HT-29 (cell line): ENCODE results near the gene SPATA2. TPM values are rescaled to one million over a fixed set of nuclear protein-coding genes. Genes with fewer than 3 reads are reported as not detected.

Experiments
- DNase-seq: peaks from one replicate; pipeline ENCODE4 v3.0.0-alpha.2; 2015; ENCODE audit warnings: low spot score
- total RNA-seq: library from RNA; depleted of rRNA; stranded (reverse); fragments of >200 nt; shearing (Covaris generic); gene quantifications from 2 replicates; pipeline ENCODE4 v1.2.3, GENCODE V29; 2014

Gene SPATA2
- total RNA-seq, 1 experiment from 2014 or later: 10.7 TPM

- DNase-seq: no peak
These were observed 20.4 kb upstream of the SPATA2 start for GRCh38 chr20:49935746-49936152.

DNA sequence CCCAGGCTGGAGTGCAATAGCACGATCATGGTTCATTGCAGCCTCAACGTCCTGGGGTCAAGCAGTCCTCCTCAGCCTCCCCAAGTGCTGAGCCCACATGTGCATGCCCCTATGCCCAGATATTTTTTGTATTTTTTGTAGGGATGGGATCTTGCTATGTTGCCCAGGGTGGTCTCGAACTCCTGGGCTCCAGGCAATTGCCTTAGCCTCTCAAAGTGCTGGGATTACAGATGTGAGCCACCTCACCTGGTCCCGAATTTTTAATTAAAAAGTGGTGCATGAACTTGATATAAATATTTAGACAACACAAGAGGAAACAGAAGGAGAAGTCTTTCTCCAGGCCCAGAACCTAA lies 13.8 kb upstream of the SPATA2 start:
- DNase-seq: no peak

- peak; percentile 97 for DNase-seq
These were observed 13.2 kb upstream of the SPATA2 start for GRCh38 chr20:49928411-49929141.

DNA sequence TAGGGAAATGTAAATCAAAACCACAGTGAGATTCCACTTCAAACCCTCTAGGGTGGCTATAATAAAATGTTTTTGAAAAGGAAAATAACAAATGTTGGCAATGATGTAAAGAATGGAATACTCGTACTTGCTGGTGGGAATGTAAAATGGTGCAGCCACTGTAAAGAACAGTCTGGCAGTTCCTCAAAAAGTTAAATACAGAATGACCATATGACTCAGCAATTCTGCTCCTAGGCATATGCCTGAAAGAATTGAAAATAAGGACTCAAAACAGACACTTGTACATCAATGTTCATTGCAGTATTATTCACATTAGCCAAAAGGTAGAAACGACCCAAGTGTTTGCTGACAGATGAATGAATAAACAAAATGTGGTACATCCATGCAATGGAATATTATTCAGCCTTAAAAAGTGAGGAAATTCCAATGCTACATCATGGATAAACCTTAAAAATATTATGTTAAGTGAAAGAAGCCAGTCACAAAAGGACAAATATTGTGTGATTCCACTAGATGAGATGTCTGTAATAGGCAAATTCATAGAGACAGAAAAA lies 10.6 kb upstream of the SPATA2 start:
- DNase-seq: no peak

DNA sequence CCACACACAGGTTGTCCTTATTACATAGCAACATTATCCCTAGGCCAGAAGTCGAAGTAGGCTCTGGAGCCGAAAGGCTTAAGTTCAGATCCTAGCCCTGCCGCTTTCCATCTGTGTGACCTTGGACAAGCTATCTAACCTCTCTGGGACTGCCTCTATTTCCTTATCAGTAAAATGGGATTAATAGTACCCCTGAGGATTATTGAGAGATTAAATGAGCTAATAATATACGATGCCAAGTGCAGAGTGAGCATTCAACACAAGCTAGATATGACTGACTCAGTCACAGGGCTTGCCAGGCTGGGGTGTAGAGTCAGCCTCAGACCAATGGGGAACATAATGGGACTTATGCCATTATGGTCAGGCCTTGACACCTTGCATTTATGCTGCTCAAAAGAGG lies 8.9 kb upstream of the SPATA2 start:
- no peak for DNase-seq

GRCh38 chr20:49919461-49919860 lies 4.1 kb upstream of the SPATA2 start:
- no peak for DNase-seq

DNA sequence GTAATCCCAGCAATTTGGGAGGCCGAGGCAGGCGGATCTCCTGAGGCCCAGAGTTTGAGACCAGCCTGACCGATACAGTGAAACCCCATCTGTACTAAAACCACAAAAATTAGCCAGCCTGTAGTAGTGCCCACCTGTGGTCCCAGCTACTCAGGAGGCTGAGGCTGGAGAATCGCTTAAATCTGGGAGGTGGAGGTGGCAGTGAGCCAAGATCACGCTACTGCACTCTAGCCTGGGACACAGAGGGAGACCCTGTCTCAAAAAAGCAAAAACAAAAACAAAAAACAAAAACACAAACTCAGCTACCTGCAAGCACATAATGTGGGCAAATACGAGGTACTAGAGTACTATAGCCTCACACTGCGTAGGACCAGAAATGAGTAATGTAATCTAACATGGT lies 3.7 kb upstream of the SPATA2 start:
- no peak for DNase-seq

DNA sequence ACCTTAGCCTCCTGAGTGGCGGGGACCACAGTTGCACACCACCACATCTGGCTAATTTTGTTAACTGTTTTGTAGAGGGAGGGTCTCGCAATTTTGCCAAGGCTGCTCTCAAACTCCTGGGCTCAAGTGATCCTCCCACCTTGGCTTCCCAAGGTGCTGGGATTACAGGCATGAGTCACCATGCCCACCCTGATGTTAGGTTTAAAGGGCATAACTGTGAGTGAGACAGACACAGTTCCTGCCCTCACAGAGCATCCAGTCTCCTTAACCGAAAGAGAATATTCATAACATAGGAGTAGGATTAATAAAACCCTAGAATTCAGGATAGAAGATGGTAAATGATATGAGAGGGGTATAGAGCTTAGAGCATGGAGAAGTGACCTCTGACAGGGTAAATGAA lies 3.1 kb upstream of the SPATA2 start:
- DNase-seq: no peak

DNA sequence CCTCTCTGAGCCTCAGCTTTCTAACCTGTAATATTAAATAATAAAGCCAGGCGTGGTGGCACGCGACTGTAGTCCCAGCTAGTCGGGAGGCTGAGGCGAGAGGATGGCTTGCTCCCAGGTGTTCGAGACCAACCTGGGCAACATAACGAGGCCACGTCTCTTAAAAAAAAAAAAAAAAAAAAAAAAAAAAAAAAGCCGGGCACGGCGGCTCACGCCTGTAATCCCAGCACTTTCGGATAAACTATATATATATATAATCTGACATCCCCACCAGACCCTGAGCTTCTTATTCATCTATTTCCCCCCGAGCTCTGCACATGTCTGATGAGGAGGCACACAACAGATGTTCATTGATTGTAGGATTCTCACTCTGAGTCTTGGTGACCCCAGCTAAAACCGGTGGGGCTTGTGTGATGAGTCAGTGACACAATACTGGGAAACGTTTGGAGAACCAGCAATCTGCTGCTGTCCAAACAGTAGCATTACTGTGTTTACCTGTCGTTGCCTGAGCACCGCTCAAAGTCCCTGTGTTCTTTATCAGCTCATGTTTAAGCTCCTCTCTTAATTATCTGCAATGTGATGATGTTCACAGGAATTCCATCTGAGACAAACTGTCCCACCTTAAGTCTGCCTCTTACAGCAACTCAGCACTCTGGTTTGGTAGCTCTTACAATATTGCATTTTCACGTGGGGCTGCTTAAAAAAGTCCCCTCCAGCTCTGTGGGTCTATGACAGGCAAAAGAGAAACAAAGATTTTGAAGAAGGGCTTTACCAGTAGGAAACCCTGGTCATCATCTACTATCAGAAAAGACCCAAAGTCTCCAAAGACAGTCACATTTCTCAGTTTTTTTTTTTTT lies 1.0 kb upstream of the SPATA2 start:
- peak; percentile 95 for DNase-seq

GRCh38 chr20:49915118-49915379 lies 280 bp downstream of the SPATA2 start:
- DNase-seq: no peak

GRCh38 chr20:49914310-49915117 lies 815 bp downstream of the SPATA2 start:
- DNase-seq: peak; percentile 67

GRCh38 chr20:49913399-49914047 lies 1.8 kb downstream of the SPATA2 start:
- no peak for DNase-seq

DNA sequence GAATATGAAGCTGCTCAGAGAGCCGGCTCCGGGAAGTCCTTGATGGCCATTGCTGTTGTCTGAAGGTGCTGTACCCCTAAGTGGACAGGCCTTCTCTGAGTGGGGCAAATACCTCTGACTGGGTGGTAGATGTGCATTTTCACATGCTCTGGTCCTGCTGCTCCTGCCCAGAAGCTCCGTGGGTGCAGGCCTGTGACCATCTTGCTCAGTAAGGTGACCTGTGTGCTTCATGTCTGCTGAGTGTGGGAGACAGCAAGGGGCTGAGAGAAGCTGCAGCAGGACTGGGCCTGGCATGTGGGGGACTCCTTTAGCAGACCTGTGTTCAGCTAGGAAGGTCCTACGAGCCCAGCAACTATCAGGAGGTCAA lies 5.0 kb downstream of the SPATA2 start:
- no peak for DNase-seq

DNA sequence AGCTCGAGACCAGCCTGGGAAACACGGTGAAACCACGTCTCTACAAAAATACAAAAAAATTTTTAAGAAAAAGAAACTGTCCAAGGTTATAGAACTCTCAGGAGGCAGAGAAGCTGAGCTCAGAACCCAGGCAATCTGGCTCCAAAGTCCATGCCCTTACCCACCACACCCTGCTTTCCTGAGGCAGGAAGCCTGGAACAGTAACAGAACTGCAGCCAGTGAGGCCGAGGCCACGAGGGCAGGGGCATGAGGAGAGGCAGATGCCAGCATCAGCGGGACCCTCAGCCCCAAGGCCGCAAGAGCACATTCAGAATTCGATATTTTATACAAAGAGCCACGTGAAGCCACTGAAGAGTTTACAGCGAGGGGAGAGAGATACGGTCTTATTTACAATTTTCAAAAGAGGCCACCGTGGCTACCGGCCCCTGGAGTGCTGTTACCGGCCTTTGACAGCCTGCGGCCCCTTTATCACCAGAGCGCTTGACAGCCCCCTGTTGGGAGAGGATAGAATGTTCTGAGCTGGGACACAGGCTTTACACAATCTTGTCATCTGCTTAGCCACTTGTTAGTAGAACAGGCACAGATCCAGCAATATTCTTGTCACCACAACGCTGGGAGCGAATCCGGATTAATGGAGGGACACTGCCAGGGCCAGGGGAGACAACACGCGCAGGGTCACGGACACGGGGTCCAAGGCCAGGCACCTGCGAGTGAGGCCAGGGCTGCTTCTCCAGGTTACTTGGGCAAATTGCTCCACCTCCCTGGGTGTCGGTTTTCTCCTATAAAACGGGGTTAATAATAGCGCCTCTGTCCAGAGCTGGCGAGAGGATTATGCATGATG lies 5.6 kb downstream of the SPATA2 start:
- DNase-seq: no peak

- DNase-seq: no peak
These were observed 7.1 kb downstream of the SPATA2 start for GRCh38 chr20:49908258-49908565.

GRCh38 chr20:49907405-49908257 lies 7.7 kb downstream of the SPATA2 start:
- DNase-seq: no peak

- DNase-seq: no peak
These were observed 8.6 kb downstream of the SPATA2 start for GRCh38 chr20:49906615-49907154.

DNA sequence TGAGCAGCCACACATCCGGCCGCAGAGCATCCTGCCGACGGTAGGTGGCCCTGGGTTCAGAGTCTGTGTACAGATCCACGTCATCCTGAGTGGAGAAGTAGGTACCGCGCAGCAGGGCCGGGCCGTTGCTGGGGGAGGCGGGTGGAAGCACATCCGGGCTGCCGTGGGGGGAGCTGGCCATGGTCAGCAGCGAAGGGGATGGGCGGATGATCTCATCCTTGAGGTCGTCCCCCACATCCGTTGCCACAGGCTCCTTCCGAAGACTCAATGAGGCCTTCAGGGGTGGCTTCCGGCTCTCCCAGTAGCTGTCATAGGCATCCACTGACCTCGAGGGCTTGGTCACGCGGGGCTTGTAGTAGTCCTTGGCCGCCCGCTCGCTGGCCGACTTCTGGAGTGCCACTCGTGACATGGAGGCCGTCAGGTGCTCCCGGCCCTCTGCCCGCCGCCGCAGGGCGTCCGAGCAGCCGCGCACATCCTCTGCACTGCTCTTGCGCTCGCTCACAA lies 9.2 kb downstream of the SPATA2 start:
- no peak for DNase-seq

DNA sequence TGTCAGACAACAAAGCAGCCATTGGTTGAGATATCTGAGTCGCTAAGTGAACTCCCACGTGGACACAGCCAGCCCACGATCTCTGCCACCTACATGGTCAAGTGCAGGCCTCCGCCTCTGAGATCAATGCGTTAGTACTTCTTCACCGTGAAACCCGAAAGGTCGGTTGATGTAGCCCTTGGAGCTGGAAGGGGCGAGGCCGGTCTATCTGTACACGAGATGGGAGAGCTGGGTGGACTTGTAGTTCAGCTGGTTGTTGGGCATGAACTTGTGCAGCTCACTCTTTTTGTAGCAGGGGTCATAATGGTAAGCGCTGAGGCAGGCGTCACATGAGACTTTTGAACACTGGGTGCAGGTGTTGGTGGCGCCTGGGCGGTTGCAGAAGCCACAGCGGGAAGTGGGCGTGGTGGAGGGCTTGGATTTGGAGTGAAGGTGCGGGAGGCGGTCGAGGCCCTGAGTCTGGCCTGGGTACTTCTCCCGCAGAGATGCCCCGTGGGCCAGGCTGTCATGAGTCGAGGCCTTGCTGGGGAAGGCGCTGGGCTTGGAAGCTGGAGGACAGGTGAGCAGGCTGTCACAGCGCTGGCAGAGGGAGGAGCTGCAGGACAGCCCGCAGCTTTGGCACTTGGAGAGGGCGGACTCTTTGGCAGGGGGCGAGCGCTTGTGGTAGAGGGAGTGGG lies 9.8 kb downstream of the SPATA2 start:
- DNase-seq: no peak
